Mucosa of gallbladder (tissue), 1 donor: ENCODE data around the gene B3GALNT1. TPM values are rescaled to one million over a fixed set of nuclear protein-coding genes. Genes with fewer than 3 reads are reported as not detected.
"Not testable (repeated sequence)": the region's sequence is repeated elsewhere in the genome, so short reads cannot be mapped to it uniquely, and the experiment has no call there.

Source experiments
- DNase-seq: peaks from one replicate; pipeline ENCODE4 v3.0.0-alpha.2; 2020; ENCODE audit warnings: low spot score
- total RNA-seq: library from RNA; stranded (reverse); gene quantifications from one replicate; pipeline ENCODE4 v1.2.1, GENCODE V29; 2021
- donor health status: DM: no; HTN: no; CAD: no.

B3GALNT1 gene
- total RNA-seq, 1 donor from 2014 or later, result 13.4 TPM

DNA sequence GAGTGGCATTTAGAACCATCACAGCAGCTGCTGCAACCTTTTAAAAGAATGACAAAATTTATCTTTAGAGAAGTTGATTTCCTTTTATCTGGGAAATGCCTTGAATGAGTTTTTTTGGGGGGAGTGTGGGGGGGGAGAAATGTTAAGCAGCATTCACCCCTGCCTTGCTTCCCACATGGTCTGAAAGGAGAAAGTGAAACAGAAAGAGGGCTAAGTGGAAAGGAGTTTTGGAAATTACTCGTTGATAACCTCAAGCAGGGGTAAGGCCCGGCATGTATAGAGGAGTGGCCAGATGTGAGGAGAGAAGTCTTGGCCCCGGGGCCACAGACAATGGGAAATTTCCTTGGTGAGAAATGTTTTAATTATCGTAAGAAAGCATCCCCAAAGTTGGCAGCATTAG, 23.5 kb downstream of the B3GALNT1 start:
- no peak for DNase-seq

DNA sequence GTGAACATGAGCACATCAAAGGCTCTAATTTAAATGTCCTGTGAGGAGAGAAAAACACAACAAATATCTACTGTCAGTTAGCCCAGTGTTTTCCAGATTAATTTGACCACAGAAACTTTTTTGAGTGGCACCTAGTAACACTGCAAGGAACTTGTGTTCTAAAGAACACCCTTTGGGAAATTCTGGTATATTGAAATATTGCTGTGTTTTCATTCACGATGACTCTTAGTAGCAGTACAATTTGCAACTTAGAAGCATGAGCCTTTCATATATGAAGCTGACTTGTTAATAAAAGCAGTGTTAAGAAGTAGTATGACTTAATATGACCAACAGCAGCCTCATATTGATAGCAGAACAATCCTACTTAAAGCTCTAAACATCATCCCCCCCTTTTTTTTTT, 32.0 kb downstream of the B3GALNT1 start:
- DNase-seq, result no peak

DNA sequence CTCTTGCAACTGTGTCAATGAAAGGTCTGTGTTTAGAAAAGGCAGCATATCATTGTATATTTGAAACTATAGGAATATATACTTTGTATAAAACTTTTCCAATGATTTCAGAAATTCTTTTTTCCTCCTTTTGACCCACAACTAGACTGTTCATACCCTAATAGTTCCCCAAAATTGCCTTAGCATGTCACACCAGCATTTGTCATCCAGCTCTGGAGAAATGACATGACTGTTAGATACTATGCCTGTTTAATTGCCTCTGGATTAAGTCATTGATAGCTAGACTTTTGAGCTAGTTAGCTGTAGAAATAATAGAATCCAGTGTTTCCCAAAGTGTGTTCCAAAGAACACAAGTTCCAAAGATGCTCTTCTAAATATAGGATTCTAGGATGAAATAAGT, 32.4 kb downstream of the B3GALNT1 start:
- no peak for DNase-seq

DNA sequence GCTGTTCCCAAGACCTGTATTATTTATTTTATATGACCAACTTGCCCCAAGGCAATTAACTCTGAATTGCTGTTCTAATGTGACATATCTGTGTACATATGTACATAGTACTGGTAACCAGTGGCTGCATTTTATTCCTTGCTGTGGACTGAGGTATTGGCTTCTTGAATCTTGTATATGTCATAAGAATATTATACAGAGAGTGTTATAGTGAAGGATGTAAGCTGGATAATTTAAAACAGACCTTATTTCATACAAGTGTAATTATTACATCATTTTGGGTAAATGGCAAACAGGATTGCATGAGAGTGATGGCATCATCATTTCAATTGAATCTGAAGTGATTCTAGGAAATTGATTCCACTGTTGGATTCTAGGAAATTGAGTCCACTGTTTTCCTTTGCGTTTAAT, 32.9 kb downstream of the B3GALNT1 start:
- no peak for DNase-seq

DNA sequence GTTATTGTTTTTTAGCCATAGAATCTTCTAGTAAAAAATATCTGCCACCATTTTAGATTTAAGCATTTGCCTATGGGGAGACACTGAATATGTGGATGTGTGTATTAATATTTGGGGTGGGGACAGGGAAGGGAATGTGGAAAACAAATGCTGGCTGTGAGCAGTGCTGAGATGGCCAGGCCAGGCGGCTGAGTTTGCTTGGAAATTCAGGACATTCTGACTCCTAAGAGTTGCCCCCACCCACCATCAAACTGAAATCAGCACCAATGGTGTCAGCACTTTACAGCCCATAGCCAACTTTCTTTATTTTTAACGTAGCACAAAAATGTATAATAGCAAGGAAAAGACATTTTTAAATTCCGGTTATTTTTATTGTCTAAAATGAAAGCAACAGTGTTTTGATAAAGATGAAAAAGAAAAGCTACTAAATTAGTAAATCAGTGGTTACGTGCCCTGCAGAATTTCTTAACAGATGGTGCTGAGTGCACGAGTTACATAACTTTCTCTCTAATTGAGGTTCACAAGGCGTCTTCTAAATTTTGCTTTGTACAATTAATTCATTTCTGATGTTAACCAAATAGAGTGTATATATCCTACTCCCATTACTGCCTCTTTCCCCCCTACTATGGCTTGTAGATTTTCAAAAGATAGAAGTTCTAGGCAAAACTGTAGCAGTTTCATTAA, 34.0 kb downstream of the B3GALNT1 start:
- DNase-seq, result no peak

DNA sequence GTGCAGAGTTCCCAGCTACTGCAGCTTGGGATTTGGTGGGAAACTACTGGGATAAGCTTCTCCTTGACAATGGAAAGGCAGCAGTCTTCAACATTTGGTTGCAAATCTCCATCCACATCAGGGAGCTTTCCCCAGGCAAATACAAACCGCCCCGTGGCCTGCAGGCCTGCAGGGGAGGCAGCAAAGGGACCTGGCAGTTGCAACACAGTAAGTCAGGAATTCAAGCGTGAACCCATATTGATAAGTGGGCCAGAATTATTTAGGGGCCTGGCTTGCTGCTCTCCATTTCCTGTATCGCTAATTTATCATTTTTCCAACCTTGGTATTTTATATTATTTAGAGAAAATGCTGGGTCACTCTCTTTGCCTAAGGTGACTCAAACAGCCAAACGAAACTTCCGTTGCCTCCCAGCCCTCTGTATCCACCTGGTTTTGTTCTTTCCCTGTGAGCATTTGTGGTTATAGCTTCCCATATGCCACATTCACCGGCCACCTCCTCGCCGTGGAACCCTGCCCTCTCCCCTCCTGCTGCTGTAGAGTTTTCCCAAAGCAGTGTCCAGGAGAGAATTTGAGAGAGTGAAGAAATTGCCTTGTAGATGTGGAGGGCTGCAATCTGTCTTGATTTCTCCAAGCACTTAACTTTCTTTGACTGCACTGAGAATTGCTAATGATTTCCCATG, 34.8 kb downstream of the B3GALNT1 start:
- DNase-seq, result no peak

DNA sequence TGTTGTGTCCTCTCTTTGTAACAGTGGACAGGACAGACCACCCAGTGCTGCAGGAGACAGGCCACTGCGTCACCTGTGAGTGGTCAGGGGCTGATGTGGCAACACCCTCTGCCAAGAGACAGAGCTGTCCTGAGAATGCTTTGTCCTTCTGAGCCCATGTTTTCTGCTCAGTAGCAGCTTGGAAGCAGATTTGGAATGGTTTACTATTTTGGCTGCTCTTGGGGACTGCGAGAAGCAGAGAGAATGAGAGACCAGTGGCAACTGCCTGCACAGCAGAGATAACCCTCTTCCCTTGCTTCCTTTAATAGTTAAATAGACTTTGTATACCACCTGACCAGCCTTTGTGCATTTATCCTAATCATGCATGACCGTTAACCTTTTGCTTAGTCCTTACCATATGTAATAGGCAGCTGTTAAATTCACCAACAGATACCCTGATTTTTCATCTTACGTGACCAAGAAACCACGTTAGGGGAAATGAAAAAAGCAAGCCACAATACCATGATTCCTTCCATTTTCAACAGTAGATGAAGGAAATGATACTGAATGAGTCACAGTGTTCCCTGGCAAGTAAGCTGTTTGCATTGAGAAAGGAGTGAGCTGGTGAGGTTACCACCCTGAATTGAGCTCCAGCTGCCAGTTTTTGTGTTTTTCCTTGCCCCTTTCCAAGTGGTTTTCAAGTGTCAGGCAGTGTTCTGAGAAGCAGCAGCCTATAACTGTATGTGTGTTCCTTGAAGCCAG, 35.5 kb downstream of the B3GALNT1 start:
- no peak for DNase-seq

DNA sequence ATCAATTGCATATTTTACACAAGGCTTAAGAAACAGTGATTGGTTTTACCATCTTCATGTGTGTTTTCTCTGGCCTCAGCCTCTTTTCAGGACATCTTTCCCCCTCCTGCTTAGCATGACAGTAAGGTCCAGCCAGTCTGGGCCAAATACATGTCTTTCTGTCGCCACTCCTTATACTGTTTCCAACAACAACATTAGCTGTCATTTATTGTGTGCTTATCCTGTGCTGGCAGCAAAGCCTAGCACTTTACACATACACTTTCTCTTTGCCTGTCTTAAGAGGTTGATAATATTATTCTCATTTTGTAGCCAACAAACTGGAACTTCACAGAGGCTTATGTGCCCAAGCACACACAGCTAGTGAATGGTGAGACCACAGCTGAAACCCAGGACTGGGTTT, 37.8 kb downstream of the B3GALNT1 start:
- no peak for DNase-seq

DNA sequence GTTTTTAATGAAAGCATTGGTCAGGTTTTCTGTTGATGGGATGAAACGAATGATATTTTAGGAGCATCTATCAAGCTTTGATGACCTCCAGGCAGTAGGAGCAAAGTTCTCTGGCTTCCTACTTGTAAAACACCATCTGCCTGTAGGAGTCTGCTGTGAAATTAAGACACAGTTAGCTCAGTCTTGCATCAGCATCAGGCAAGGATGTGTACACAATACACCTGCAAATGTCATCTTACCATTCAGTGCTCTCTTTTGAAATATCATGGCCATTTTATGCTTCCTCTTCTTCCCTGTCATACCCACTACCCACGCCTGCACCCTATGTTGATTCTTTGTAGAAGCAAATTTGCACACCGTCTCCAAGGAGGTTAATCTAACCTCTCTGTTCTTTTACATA, 38.2 kb downstream of the B3GALNT1 start:
- no peak for DNase-seq

DNA sequence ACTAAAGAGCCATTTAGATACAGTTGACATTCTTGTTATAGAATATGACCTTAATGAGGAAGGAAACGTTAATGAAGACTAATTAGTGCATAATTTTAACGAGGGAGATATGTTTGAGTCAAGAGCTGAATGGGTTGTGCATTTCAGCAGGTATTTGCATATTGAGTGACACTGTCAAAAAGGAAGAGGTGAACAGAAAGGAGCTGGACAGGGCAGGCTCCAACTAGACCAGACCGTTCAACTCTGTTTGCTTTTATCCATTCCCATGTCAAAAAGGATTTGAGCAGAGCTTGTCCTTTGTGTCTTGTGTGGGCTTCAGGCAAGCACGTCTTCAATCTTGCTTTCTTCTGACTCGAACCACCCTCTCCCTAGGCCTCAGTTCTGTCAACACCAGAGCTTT, 40.7 kb downstream of the B3GALNT1 start:
- no peak for DNase-seq

DNA sequence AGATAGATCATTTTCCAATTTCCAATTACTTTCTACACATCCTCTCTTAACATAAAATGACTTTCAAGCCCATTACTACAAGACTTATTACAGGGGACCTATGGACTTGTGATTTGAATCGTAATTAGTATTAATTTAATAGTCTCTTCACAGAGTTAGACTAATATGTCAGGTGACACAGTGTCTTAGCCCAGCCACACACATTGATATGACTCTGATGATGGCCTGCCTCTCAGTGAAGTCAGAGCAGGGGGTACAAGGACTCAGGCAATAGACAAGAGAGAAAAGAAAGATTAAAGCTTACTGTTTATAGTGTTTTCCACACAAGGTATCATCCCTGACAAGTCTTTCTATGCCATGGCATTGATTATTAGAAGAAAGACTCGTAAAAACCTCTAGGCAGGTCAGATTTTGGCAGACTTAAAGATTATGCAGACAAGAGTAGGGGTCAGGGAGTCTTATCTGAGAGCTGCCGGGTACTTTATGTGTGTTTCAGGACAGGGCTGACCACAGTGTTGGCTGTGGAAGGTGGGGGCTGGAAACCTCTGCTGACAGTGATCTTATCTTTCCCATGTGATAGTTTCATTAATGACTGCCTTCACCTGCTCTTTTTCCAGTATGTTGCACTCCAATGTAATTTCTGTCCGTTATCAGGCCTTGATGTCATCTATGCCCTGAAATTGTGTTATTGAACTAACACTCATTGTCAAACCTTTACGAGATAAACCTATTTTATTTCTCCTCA, 50.1 kb downstream of the B3GALNT1 start:
- no peak for DNase-seq

DNA sequence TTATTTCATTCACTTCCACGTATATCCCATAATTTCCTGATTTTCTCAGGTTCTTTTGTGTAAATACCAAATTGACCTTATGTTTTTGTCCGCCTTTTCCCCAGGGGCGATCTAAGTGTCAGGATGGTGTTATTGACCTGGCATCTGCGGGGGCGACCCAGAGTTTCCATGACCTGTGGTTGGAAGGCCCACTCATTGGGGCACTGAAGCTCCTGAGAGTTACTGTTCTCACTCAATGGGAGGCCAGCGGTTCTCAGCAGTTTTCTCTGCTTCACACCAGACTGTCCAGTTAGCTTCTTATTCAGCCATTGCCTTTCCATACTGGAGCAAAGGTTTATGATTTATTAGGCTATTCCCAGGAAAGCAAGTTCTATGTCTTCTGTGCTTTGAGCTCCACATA, 53.3 kb downstream of the B3GALNT1 start:
- DNase-seq, result no peak

DNA sequence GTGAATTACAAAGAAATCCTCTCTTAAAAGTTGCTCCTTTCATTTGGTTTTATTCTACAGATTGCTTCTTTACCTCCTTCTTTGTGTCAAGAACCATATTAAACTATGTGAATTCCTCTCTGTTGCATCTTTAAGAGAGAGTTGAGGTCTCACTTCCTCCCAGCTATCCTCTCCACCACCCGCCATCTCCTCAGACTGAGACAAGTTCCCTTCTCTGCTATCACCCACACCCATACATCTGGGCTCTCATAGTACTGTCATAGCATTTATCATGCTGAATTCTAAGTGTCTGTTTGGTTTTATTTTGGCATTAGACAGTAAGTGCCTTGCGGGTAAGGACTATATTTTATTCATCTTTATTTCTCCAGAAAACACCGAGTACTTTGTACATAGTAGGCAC, 54.2 kb downstream of the B3GALNT1 start:
- no peak for DNase-seq

DNA sequence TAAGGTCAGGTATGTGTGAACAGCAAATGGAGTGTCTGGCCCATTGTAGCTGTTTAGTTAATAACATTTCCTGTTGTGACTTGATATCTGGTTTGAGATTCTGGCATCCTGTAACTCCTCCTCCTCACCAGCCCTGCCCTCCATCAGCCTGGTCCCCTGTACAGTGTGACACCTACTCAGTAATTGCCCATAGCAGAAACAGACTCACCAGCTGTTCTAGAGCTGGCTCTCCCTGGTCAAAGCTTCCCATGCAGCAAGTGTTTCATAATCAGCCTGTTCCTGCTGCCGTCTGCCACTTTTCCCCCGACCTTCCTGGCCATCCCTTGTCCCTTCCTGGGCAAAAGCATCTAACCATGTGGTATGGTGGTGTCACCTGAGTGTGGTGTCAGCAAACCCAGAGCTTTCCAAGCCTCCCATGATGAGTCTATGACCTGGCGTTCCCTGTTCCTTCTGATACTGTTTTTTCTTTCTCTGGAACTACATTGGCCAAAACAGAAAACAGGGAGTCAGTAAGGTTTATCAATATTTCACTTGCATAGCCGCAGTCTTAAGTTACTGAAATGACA, 55.4 kb downstream of the B3GALNT1 start:
- no peak for DNase-seq

DNA sequence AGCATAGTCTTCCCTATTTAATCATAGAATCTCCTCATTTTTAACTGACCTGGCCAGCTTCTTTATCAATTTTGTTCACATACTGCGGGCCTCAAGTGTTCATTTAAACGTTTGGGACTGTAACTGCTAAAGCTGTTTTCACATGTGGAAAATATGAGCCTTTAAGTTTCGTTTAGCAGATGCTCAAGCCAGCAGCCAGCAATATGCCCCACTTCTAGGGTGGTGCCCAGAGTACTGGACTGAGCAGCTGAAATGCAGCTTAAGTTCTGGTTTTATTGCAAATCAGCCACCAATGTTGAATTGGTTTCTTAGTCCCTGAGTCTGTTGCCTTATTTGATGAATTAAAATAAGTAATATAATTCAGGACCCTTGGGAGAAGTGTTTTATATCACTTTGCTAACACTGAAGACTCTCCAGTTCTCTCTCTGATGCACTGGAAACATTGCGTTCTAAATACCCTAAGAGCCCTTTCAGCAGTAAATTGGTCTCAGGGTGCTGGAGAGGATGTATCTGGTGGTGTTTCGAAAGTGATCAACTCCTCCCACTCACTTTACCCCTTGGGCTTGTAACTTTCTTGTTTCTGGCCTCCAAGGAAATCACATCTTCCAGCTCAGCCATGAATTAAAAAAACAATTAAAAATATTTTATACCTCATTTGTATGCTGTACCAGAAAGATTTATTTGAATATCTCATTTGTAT, 61.7 kb downstream of the B3GALNT1 start:
- DNase-seq, result no peak

DNA sequence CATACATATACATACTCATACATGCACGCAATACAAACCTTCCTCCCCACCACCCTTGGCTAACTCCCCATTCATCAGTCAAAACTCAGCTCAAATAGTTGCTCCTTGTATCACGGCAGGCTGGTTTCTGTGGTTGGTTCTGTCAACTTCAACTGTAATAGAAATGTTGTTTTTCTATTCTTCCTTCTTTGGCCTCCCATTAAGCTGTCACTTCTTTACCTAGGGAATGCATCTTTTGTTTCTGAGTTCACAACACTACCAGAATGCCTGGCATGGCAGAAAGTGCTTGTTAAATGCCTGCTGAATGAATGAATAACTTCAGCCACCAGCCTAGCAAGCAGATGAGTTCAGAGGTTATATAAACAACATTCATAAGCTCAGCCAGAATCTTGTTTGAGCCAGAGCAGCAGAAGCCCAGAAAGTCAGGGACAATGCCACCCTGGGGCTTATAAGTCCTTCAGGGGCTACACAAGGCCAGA, 63.1 kb downstream of the B3GALNT1 start:
- DNase-seq, result peak; percentile 55

DNA sequence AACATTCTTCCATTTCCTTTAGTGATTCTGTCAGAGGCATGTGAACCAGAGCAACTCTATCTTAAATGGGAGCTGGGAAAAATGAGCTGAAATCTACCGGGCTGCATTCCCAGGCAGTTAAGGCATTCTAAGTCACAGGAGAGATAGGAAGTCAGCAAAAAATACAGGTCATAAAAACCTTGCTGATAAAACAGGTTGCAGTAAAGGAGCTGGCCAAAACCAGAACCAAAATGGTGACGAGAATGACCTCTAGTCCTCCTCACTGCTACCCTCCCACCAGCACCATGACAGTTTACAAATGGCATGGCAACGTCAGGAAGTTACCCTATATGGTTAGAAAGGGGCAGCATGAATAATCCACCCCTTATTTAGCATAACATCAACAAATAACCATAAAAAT, 66.4 kb downstream of the B3GALNT1 start:
- no peak for DNase-seq

DNA sequence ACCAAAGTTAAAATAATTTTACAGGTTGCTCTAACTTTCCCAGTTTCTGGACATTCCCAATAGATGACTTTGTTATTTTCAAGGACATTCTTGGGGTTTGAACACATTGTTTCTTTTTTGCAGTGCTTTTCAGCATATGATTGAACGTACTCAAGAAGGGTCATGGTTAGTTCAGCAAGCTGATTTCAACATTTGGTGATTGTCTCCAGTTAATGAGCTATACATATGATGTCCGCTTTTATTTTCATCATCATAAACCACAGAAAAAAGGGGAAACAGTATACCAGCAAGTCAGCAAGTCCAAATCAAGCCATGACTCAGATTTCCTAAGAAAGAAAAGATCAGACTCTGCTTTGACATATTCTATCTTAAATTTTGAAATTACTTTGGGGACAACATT, 69.4 kb downstream of the B3GALNT1 start:
- DNase-seq, result no peak

DNA sequence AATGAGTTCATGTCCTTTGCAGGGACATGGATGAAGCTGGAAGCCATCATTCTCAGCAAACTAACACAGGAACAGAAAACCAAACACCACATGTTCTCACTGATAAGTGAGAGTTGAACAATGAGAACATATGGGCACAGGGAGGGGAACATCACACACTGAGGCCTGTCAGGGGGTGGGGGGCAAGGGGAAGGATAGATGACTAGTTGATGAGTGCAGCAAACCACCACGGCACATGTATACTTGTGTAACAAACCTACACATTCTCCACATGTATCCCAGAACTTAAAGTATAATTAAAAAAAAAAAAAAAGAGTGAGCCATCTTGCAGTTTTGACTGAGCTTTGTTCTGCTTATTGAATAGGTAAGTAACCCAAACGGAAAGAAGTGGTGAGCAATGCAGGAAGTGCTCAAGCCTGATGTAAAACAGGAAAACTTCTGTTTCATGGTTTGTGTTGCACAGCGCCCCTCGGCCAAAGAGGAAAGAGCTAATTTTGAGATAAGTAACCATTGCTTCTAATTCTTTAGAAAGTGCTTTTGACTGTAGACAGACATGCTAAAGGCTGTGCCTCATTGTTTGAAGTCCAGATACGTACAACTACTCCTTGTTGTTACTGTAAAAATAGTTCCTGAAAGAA, 70.1 kb downstream of the B3GALNT1 start:
- DNase-seq, result not testable (repeated sequence)
